ENCODE data around the gene CFAP57. TPM values are rescaled to one million over a fixed set of nuclear protein-coding genes. Genes with fewer than 3 reads are reported as not detected.

The CFAP57 gene
- total and polyA plus RNA-seq, 2 of the 8 experiments (the other 6 are each of a cell fraction or from before 2014, with no cell fraction given): 0.20 to 0.80 TPM

- Histone ChIP-seq H3K79me2 (ENCODE audit: control insufficient read depth in 1 of 2, insufficient read depth in 2 of 2, low read length in 2 of 2) (peaks cover 2 to 4% of the 10 kb centered on the region in 2 experiments; a peak in 2 of 4 replicates), H3K9ac (replicated peaks in 1 of 4; ENCODE audit: extremely low read depth in 1 of 4, low read depth in 3 of 4, low read length in 3 of 4) (no peak overlapping the region), H4K5ac (ENCODE audit: insufficient read length, low read depth, low read length) (no peak overlapping the region), H2BK15ac (ENCODE audit: low read length) (no peak overlapping the region), H4K91ac (replicated peaks; ENCODE audit: insufficient read length, low read length) (no peak overlapping the region), H2BK20ac (ENCODE audit: low read length) (no peak overlapping the region), H3K4me2 (ENCODE audit: insufficient read depth in 1 of 2, low read depth in 2 of 2, low read length in 2 of 2) (no peak overlapping the region), H3K14ac (ENCODE audit: insufficient read length) (no peak overlapping the region), H4K8ac (ENCODE audit: extremely low read depth, insufficient read depth, low read length) (no peak overlapping the region), H3K4me3 (ENCODE audit: extremely low read depth in 1 of 4, insufficient read depth in 2 of 4, low read depth in 3 of 4, low read length in 4 of 4) (no peak overlapping the region), H3K18ac (ENCODE audit: extremely low read depth, low read length) (no peak overlapping the region), H3K4ac (replicated peaks; ENCODE audit: insufficient read length, low read depth, low read length) (no peak overlapping the region), H3K4me1 (replicated peaks in 1 of 4; ENCODE audit: control insufficient read depth in 3 of 4, insufficient read depth in 4 of 4, low read length in 3 of 4) (no peaks in the 10 kb centered on the region), H2BK12ac (ENCODE audit: low read depth, low read length) (no peak overlapping the region), H4K20me1 (replicated peaks in 1 of 2; ENCODE audit: control insufficient read depth in 1 of 2, insufficient read depth in 2 of 2, low read length in 2 of 2) (peaks cover 0 to 2% of the 10 kb centered on the region in 2 experiments), H3K23me2 (ENCODE audit: low read depth, low read length) (no peaks in the 10 kb centered on the region), H3K27me3 (replicated peaks in 1 of 4; ENCODE audit: control insufficient read depth in 3 of 4, extremely low read depth in 1 of 4, insufficient read depth in 3 of 4, low read length in 3 of 4) (no peaks in the 10 kb centered on the region), H2BK5ac (ENCODE audit: low read depth, low read length) (no peak overlapping the region), H2AK5ac (ENCODE audit: low read depth, low read length) (no peak overlapping the region), H3K79me1 (ENCODE audit: low read depth, low read length) (peaks cover 2% of the 10 kb centered on the region; the same call in 1 of the 2 replicates), H3K27ac (ENCODE audit: low read depth, low read length) (no peak overlapping the region), H2AFZ (ENCODE audit: low read length) (no peak overlapping the region), H3K23ac (ENCODE audit: insufficient read length) (no peak overlapping the region), H3K9me3 (ENCODE audit: insufficient read depth in 2 of 2, low read depth in 1 of 2, low read length in 1 of 2) (no peaks in the 10 kb centered on the region), H3K36me3 (ENCODE audit: control insufficient read depth in 2 of 4, insufficient read depth in 4 of 4, low read length in 3 of 4) (peaks cover 7 to 62% (median 41%) of the 10 kb centered on the region in 4 experiments), H2BK120ac (replicated peaks; ENCODE audit: low read depth, low read length) (no peak overlapping the region), H3K56ac (replicated peaks; ENCODE audit: insufficient read length, low read depth, low read length) (no peak overlapping the region)
- no peak for FAIRE-seq
- ChIA-PET CTCF (ENCODE audit: partially characterized antibody) (interaction anchor here (0.6 to 1.0 kb wide), 3 partner anchors 65 to 349 kb away, joined by 3 to 4 read pairs (median 3); partner anchors contain the start of genes ERMAP and SVBP), POLR2A (ENCODE audit: partially characterized antibody) (interaction anchor here (1.6 kb wide), 1 partner anchor 41 kb away, joined by 4 read pairs; no protein-coding TSS in a partner anchor)
- no peak for DNase-seq (ENCODE audit: low read depth in 1 of 2, low spot score in 2 of 2)
- TF ChIP-seq, protein P1, sequence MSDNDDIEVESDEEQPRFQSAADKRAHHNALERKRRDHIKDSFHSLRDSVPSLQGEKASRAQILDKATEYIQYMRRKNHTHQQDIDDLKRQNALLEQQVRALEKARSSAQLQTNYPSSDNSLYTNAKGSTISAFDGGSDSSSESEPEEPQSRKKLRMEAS (IDR thresholded peaks at IDR 0.05): no peak
- TF ChIP-seq HDAC2 (IDR thresholded peaks at IDR 0.05; ENCODE audit: borderline replicate concordance in 1 of 2, low read depth in 2 of 2, low read length in 2 of 2): no peak
- no peak for TF ChIP-seq EP300 (IDR thresholded peaks at IDR 0.05; ENCODE audit: borderline replicate concordance in 1 of 2, low read depth in 2 of 2, low read length in 2 of 2)
- no peak for TF ChIP-seq TAF1 (IDR thresholded peaks at IDR 0.05; ENCODE audit: low read depth, low read length)
- no peak for TF ChIP-seq YY1 (IDR thresholded peaks at IDR 0.05; ENCODE audit: low read depth, low read length)
- no peak for TF ChIP-seq TCF12 (IDR thresholded peaks at IDR 0.05; ENCODE audit: low read depth, low read length)
- TF ChIP-seq RNF2 (IDR thresholded peaks at IDR 0.05; ENCODE audit: borderline replicate concordance, low read depth, low read length, missing control alignments, poor library complexity, severe bottlenecking): no peak
- WGBS, 2 experiments (ENCODE audit: extremely low coverage in 1 of 2, insufficient coverage in 1 of 2, insufficient read length in 1 of 2, insufficient replicate concordance in 2 of 2, low coverage in 1 of 2, low lambda C conversion rate in 2 of 2, missing lambda C conversion rate in 1 of 2): 94% methylated on average over 5 of the region's 5 CpGs; no CpG with 5 or more reads in 1 of the 2 experiments
Measured at GRCh38 chr1:43165765-43166164, 6.4 kb upstream of the CFAP57 start.

All from H1 (cell line).